ENCODE results near the gene FILIP1L.

FILIP1L gene

DNA sequence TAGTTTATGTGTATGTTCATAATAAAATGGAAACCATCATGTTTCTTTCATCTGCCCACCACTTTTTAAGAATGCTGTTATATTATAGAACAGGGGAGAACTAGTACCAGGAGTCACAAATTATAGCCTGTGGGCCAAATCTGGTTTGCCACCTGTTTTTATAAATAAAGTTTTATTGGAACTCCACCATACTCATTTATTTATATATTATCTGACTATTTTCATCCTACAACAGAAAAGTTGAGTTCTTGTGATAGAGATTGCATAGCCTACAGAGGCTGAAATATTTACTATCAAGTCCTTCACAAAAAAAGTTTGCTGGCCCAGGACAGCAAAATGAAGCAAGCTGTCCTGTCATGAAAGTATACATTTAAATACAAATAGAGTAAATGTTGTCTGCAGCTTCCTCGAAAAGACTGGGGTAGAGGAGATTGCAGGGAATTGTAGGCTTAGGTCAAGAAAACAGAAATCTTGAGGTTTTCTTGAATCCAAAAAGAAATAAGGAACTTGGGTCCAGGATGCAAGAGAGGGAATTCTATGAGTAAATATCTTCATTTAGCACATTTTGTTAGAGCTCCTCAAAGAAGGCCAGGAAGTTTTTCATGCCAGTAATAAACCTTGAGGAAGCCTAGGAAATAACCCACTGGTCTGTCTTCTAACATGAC is 41.1 kb downstream of the FILIP1L start:
- DNase-seq (ENCODE audit: low spot score) = no peak
- TF ChIP-seq, protein P1, sequence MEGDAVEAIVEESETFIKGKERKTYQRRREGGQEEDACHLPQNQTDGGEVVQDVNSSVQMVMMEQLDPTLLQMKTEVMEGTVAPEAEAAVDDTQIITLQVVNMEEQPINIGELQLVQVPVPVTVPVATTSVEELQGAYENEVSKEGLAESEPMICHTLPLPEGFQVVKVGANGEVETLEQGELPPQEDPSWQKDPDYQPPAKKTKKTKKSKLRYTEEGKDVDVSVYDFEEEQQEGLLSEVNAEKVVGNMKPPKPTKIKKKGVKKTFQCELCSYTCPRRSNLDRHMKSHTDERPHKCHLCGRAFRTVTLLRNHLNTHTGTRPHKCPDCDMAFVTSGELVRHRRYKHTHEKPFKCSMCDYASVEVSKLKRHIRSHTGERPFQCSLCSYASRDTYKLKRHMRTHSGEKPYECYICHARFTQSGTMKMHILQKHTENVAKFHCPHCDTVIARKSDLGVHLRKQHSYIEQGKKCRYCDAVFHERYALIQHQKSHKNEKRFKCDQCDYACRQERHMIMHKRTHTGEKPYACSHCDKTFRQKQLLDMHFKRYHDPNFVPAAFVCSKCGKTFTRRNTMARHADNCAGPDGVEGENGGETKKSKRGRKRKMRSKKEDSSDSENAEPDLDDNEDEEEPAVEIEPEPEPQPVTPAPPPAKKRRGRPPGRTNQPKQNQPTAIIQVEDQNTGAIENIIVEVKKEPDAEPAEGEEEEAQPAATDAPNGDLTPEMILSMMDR (IDR thresholded peaks at IDR 0.05; ENCODE audit: extremely low read depth, missing control alignments) = no peak

DNA sequence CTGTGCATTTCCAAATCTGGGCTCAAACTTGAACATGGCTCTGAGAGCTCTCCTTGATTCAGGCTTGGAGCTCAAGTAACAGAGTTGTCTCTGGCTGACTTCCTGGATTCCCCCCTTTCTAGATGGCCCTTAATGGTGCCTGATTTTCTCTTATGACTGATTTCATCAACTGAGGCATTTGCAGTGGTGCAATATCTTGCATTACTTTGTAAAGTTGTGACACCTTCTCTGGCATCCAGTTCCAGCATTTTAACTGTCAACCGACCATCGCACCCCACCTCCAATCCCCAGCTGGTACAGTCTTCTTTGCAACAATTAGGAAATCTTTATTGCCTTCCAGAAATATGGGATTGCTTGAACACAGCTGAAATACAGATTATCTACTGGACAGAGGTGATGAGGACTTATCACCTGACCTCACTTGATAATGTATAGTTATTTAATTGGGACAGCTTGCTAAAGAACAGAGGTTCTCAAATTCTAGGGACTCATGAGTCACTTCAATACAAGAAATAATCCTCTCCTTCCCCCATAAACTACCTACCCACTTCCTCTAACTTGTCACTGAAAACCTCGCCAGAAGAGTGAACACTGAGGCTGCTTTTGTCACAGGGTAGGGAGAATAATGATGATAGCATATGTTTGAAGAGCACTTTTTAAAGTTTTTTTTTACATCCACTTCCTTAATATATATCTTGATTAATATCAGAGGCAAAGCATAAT is 41.8 kb downstream of the FILIP1L start:
- TF ChIP-seq, protein P1 (IDR thresholded peaks at IDR 0.05; ENCODE audit: extremely low read depth, missing control alignments) = no peak
- peak; percentile 17 for DNase-seq (ENCODE audit: low spot score)

DNA sequence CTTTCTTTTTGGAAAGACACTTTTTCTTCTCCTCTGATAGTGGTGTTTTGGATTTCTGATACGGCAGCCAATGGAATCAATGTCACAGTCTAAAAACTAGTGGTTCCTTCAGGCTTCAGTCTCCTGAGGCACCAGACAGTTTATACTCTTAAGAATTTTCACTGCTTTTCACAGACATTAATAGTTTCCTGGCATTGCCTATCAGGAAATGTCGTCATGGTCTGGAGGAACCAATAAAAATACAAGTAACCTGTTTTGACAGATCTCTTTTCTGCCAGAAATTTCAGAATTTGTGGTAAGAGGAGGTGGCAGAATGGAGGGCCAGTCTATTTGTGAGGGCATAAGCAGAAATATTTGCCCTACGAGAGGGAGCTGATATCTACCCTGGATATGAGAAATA is 44.8 kb downstream of the FILIP1L start:
- no peak for DNase-seq (ENCODE audit: low spot score)
- TF ChIP-seq, protein P1 (IDR thresholded peaks at IDR 0.05; ENCODE audit: extremely low read depth, missing control alignments) = no peak

DNA sequence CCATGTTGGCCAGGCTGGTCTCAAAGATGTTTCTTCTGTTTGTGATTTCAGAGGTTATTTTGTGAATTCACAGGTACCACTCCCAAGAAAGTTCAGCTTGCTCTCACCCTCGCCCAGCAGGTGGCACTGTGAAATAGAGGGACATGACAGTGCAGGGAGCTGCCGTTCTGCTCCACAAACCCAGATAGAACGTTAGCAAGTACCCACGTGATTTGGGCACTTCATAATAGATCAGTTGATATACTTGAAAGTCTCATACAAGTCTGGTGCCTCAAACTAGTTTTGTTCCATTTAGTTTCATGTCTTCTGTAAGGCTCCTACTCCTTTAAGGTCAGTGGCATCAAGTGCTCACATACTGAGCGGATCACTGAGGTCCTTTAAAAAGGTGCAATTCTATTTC is 45.5 kb downstream of the FILIP1L start:
- TF ChIP-seq, protein P1 (IDR thresholded peaks at IDR 0.05; ENCODE audit: extremely low read depth, missing control alignments) = peak; percentile 73
- DNase-seq (ENCODE audit: low spot score) = peak; percentile 65

DNA sequence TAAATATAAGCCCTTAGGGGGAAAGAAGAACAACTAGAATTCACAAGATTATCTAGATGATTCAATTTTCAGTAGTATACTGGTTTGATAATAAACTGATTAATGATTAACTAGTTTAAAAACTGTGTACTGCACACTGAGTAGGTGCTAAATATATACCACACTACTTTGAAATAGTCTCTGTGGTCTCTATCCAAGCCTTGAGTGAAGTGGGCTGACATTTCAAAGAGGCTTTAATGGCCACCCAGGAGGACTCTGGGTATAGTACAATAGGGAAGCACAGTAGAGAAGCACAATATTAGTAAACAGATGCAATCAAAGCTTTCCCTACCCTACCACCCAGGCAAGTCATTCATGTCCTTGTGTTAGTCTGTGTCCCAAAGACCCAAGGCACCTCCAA is 46.7 kb downstream of the FILIP1L start:
- DNase-seq (ENCODE audit: low spot score) = no peak
- TF ChIP-seq, protein P1 (IDR thresholded peaks at IDR 0.05; ENCODE audit: extremely low read depth, missing control alignments) = no peak

DNA sequence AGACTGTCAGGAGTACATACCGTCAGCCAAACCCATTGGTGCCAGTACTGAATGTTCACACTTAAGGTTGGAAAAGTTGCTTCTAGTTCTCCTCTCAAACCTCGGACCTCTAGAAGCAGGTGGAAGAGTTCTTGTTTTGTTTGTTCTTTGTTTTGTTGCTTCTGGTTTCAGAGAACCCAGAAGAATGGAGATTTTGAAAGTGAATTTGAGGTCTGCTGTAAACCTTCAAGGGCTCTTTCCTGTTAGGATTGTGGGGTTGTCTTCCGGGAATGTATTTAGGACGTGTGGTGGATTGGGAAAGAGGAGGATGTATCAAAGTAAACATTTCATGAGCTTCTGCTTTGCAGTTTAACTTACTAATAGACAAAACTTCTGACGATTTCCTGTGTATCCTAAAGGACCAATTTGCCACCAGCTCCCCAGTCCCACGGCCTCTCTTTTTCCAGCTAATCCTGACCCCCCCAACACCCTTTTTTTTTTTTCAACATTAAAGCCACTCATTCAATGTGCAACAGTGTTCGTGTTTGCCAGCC is 50.3 kb downstream of the FILIP1L start:
- no peak for DNase-seq (ENCODE audit: low spot score)

DNA sequence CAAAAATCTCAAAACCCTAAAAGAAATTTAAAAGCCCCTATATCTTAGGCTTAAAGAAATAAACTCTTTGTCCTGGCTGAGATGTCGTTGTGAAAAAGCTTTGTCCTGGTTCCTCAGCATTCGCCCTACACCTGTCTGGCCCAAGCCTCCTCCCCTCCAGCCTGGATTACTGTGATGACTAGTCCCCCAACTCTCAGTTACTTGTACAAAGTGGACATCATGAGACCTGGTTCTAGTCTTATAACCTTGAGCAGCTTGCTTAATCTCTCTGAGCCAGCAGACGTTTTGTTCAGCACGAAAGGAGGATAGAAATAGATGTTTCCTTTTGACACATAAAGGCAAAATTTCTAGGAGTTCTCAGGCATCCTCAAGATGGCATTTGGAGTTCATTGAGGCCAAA is 51.6 kb downstream of the FILIP1L start:
- no peak for DNase-seq (ENCODE audit: low spot score)
- TF ChIP-seq, protein P1 (IDR thresholded peaks at IDR 0.05; ENCODE audit: extremely low read depth, missing control alignments) = no peak

More for the DNA sequence above, 50.3 kb downstream of the FILIP1L start:
- TF ChIP-seq, protein P1 (IDR thresholded peaks at IDR 0.05; ENCODE audit: extremely low read depth, missing control alignments) = no peak
